ENCODE results near the gene JAGN1. TPM values are rescaled to one million over a fixed set of nuclear protein-coding genes. Genes with fewer than 3 reads are reported as not detected.

The JAGN1 gene
- 10 to 100 TPM; 24.7 to 40.8 (median 33.3) TPM for total RNA-seq

DNA sequence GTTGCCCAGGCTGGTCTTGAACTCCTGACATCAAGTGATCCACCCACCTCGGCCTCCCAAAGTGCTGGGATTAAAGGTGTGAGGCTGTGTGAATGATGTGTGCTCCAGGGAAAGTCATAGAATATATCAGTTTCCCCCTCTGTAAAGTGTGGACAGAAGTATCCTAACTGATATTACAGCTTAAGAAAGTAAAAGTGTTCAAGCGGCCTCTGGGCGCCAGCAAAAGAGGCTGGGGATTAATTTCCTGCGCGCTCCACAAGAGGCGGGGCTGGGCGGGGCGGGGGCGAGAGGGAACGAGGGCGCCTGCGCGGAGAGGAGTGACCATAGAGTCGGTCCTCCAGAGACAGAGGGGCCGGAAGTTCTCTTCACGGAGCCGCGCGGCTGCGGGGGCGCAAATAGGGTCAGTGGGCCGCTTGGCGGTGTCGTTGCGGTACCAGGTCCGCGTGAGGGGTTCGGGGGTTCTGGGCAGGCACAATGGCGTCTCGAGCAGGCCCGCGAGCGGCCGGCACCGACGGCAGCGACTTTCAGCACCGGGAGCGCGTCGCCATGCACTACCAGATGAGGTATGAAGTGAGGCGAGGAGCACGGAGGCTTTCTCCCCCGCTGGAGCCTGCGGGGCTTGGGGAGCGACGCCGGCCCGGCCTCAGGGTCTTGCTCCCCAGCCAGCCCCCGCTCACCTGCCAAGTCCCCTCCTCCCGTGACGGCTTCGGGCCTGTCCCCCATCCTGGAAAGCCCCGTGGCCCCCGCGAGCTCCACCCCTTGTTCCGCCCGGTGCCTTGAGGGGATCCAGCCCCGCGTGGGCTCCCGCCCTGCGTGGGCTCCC lies at the start of gene JAGN1:
Gene JAGN1, plus strand, starts transcription at position 362 of the 823 bp plus-strand sequence. Its CDS starts 113 bp downstream, at position 475.
- H3K27me3 ChIP-seq = no peaks in the 10 kb centered on the region
- WGBS, 2 donors = 0% methylated on average over 22 to 25 of the region's 62 CpGs
- H3K4me1 ChIP-seq = peaks cover 10 to 40% (median 20%) of the 10 kb centered on the region in 3 donors
- H3K36me3 ChIP-seq = peaks cover 7 to 20% (median 9%) of the 10 kb centered on the region in 3 donors
- intact Hi-C loops (cut with DNase I) = no loop called here
- H3K9me3 ChIP-seq = no peaks in the 10 kb centered on the region
- peak in 3 of 4 donors; percentile 85 to 91 (median 89) for TF ChIP-seq POLR2A (IDR thresholded peaks at IDR 0.05)
- TF ChIP-seq, protein P1, sequence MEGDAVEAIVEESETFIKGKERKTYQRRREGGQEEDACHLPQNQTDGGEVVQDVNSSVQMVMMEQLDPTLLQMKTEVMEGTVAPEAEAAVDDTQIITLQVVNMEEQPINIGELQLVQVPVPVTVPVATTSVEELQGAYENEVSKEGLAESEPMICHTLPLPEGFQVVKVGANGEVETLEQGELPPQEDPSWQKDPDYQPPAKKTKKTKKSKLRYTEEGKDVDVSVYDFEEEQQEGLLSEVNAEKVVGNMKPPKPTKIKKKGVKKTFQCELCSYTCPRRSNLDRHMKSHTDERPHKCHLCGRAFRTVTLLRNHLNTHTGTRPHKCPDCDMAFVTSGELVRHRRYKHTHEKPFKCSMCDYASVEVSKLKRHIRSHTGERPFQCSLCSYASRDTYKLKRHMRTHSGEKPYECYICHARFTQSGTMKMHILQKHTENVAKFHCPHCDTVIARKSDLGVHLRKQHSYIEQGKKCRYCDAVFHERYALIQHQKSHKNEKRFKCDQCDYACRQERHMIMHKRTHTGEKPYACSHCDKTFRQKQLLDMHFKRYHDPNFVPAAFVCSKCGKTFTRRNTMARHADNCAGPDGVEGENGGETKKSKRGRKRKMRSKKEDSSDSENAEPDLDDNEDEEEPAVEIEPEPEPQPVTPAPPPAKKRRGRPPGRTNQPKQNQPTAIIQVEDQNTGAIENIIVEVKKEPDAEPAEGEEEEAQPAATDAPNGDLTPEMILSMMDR (IDR thresholded peaks at IDR 0.05) = peak in 3 of 6 experiments; percentile 3 to 16 (median 12)
- DNase-seq = peak; percentile 39
- peak within 1 kb of the TSS; percentile 70 to 100 (median 88) for H3K4me3 ChIP-seq
- peak within 1 kb of the TSS; percentile 93 to 99 (median 98) for H3K27ac ChIP-seq

DNA sequence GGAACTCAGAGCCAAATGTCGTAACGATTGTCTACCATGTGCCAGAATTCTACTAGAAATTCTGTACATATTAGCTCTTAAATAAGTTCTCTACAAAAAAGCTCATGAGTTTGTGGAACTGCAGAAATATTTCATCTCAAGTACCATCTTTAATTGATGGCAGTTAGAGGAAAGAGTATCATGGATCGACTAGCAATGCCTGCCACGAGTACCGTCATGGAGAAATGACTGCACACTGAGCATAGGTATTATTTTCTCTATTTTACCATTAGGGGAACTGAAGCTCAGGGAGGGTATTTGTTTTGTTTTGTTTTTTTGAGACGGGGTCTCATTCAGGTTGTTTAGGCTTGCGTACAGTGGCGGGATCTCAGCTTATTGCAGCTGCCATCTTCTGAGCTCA lies 49.4 kb upstream of the JAGN1 start:
- TF ChIP-seq, protein P1 (IDR thresholded peaks at IDR 0.05) = no peak
- no peak for TF ChIP-seq POLR2A (IDR thresholded peaks at IDR 0.05)
- no peak for DNase-seq
- Histone ChIP-seq H3K9me3 (no peaks in the 10 kb centered on the region), H3K27me3 (no peaks in the 10 kb centered on the region), H3K4me1 (peaks cover 0 to 27% (median 15%) of the 10 kb centered on the region in 3 donors), H3K4me3 (no peak overlapping the region), H3K36me3 (peaks cover 0 to 57% (median 6%) of the 10 kb centered on the region in 3 donors), H3K27ac (no peak overlapping the region)
- intact Hi-C loops (cut with DNase I) = loop anchor here (5.0 kb wide), 1 partner anchor 91 kb away; the partner anchor contains the start of gene CRELD1
- 81 to 82% methylated on average over 8 of the region's 8 CpGs for WGBS, 2 donors

GRCh38 chr3:9843715-9844438 lies 46.5 kb upstream of the JAGN1 start, which contains the start of gene RPUSD3:
Gene RPUSD3 (minus strand): TSS chr3:9844008. CDS start chr3:9843990, 18 bp downstream.
- intact Hi-C loops (cut with DNase I) = loop anchor here (5.0 kb wide), 1 partner anchor 88 kb away; the partner anchor contains the start of gene CRELD1
- peak; percentile 82 for DNase-seq
- Histone ChIP-seq H3K4me3 (peak within 1 kb of the TSS; percentile 71 to 74 (median 72)), H3K4me1 (peaks cover 0 to 27% (median 15%) of the 10 kb centered on the region in 3 donors), H3K27ac (peak within 1 kb of the TSS; percentile 83 to 91 (median 90)), H3K36me3 (peaks cover 0 to 35% (median 6%) of the 10 kb centered on the region in 3 donors), H3K9me3 (no peaks in the 10 kb centered on the region), H3K27me3 (no peaks in the 10 kb centered on the region)
- TF ChIP-seq, protein P1 (IDR thresholded peaks at IDR 0.05) = no peak
- peak in 3 of 4 donors; percentile 11 to 69 (median 50) for TF ChIP-seq POLR2A (IDR thresholded peaks at IDR 0.05)
- 0% methylated on average over 1 to 7 of the region's 42 CpGs for WGBS, 2 donors

DNA sequence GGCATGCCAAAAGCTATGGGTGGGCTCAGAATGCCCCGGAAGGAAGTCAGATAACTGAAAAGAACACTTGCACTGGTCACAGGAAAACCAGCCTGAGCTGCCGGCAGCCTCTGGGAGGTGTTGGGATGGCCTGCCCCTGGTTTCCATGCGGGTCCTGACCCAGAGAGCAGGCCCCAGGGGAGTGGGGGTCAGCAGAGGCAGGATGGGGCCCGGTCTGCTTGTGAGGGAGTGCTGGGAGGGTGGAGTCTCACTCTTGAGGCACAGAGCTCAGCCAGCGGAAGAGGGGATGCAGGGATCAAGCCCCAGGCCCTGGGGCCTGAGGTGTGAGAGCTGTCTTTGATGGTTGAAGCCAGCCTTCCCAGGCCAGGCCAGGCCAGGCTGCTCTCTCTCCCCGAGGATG lies 44.2 kb upstream of the JAGN1 start:
- Histone ChIP-seq H3K36me3 (peaks cover 0 to 11% (median 0%) of the 10 kb centered on the region in 3 donors), H3K27ac (no peak overlapping the region), H3K4me1 (peaks cover 0 to 27% (median 15%) of the 10 kb centered on the region in 3 donors), H3K9me3 (no peaks in the 10 kb centered on the region), H3K27me3 (no peaks in the 10 kb centered on the region), H3K4me3 (no peak overlapping the region)
- DNase-seq = no peak
- 60 to 86% methylated on average over 2 to 3 of the region's 6 CpGs for WGBS, 2 donors
- intact Hi-C loops (cut with DNase I) = no loop called here
- TF ChIP-seq, protein P1 (IDR thresholded peaks at IDR 0.05) = no peak
- no peak for TF ChIP-seq POLR2A (IDR thresholded peaks at IDR 0.05)
